Activated naive CD4-positive, alpha-beta T cell treated with anti-CD3 and anti-CD28 coated beads for 36 hours (primary cell): ENCODE data around the gene KNSTRN. TPM values are rescaled to one million over a fixed set of nuclear protein-coding genes. Genes with fewer than 3 reads are reported as not detected.

Experiments
- CTCF ChIA-PET: fragments of 350-600 bp; sonication (Branson Sonifier 250); formaldehyde crosslinking; loops from one replicate; lab custom pipeline; 2021; ENCODE audit warnings: antibody characterized with exemption; lab: Charles Lee
- DNase-seq: peaks from one replicate; pipeline ENCODE4 v3.0.0-alpha.2; 2020
- H3K27ac Mint-ChIP-seq: one replicate; pipeline ENCODE4 v1.8.0; 2021; ENCODE audit warnings: mild to moderate bottlenecking, mixed read lengths
- H3K27me3 Mint-ChIP-seq: one replicate; pipeline ENCODE4 v1.8.0; 2021; ENCODE audit warnings: low read depth, mixed read lengths
- H3K36me3 Mint-ChIP-seq: one replicate; pipeline ENCODE4 v1.8.0; 2021; ENCODE audit warnings: low read depth, mixed read lengths
- H3K4me1 Mint-ChIP-seq: one replicate; pipeline ENCODE4 v1.8.0; 2021; ENCODE audit warnings: low read depth, mixed read lengths
- H3K4me3 Mint-ChIP-seq: one replicate; pipeline ENCODE4 v1.8.0; 2021; ENCODE audit warnings: mild to moderate bottlenecking, moderate library complexity, mixed read lengths
- H3K9me3 Mint-ChIP-seq: one replicate; pipeline ENCODE4 v1.8.0; 2021; ENCODE audit warnings: mixed read lengths
- intact Hi-C: fragments of 100-400 bp; cut with micrococcal nuclease; formaldehyde crosslinking; loops from one replicate; pipeline ENCODE4 v1.15.1; 2023
- total RNA-seq, 2 experiments: library from RNA; stranded (reverse); gene quantifications; one replicate each; pipeline ENCODE4 v1.2.3, GENCODE V29; 2021

KNSTRN gene
- total RNA-seq, 2 experiments from 2014 or later: 60.7 to 62.1 TPM

DNA sequence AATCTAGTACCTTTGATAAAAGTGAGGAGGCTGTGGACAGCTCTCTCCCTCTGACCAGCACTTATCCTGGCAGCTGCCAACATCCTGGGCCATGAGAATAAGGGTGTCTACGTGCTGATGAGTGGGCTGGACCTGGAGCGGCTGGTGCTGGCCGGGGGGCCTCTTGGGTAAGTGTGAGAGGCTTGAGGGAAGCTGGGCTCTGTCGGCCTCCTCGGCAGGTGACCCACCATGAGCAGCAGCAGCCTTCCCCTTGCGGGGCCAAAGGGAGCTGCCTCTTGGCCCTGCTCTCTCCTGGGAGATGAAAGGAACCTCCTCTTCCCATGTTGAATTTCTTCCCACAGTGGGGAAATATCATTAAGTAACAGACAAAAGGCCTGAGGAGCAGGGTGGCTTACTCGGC, 32.3 kb downstream of the KNSTRN start:
- Mint-ChIP-seq H3K9me3 (no peaks in the 10 kb centered on the region), H3K27me3 (no peaks in the 10 kb centered on the region), H3K4me1 (peaks cover 5% of the 10 kb centered on the region), H3K27ac (no peak overlapping the region), H3K36me3 (peaks cover 32% of the 10 kb centered on the region), H3K4me3 (no peak overlapping the region)
- CTCF ChIA-PET: interaction anchor here (1.6 kb wide), 1 partner anchor 47 kb away, joined by 6 read pairs; no protein-coding TSS in a partner anchor
- intact Hi-C loops: no loop called here
- no peak for DNase-seq

DNA sequence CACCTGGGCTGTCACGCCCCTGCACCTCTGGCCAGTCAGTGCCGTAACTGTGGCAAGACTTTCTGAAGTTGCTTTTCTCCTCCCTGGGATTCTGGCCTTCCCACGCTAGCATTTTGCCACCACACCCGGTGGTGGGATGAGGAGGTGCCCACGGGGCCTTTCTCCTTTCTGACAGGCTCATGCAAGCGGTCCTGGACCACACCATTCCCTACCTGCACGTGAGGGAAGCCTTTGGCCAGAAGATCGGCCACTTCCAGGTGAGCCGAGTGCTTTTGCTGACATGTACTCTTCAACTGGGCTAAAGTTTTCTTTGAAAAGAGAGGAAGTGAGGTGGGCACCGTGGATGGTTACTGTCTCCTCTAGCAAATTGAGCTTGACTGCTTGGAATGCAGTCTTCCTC, 32.7 kb downstream of the KNSTRN start:
- intact Hi-C loops: no loop called here
- Mint-ChIP-seq H3K4me1 (peaks cover 2% of the 10 kb centered on the region), H3K27ac (no peak overlapping the region), H3K9me3 (no peaks in the 10 kb centered on the region), H3K4me3 (no peak overlapping the region), H3K36me3 (peaks cover 29% of the 10 kb centered on the region), H3K27me3 (no peaks in the 10 kb centered on the region)
- no peak for DNase-seq
- CTCF ChIA-PET: interaction anchor here (0.8 to 1.6 kb wide), 3 partner anchors 46 to 141 kb away, joined by 3 to 6 read pairs (median 5); no protein-coding TSS in a partner anchor

DNA sequence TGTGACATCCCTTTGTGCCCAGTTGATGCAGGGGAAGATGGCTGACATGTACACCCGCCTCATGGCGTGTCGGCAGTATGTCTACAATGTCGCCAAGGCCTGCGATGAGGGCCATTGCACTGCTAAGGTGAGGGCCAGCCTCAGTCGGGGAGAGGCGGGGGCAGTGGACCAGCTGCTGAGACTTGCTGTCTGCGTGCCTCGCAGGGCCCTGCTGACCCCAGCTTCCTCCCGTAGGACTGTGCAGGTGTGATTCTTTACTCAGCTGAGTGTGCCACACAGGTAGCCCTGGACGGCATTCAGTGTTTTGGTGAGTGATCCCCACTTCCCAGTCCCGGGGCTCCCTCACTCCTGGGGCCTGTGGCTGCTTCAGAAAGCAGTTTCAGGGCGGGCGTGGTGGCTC, 33.5 kb downstream of the KNSTRN start:
- no peak overlapping the region for H3K27ac Mint-ChIP-seq
- intact Hi-C loops: no loop called here
- H3K9me3 Mint-ChIP-seq: no peaks in the 10 kb centered on the region
- H3K27me3 Mint-ChIP-seq: no peaks in the 10 kb centered on the region
- peaks cover 22% of the 10 kb centered on the region for H3K36me3 Mint-ChIP-seq
- CTCF ChIA-PET: interaction anchor here (0.7 to 11.6 kb wide), 4 partner anchors 47 to 142 kb away, joined by 3 to 214 read pairs (median 4); partner anchors contain the start of gene CCDC9B
- no peak for DNase-seq
- peaks cover under 1% of the 10 kb centered on the region for H3K4me1 Mint-ChIP-seq
- H3K4me3 Mint-ChIP-seq: no peak overlapping the region

DNA sequence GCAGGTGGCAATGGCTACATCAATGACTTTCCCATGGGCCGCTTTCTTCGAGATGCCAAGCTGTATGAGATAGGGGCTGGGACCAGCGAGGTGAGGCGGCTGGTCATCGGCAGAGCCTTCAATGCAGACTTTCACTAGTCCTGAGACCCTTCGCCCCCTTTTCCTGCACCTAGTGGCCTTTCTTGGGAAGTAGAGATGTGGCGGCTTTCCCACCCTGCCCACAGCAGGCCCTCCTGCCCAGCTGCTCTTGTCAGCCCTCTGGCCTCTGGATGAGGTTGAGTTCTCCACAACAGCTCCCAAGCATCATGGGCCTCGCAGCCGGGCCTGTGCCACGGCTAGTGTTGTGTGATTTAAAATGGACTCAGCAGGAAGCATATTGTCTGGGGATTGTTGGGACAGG, 35.6 kb downstream of the KNSTRN start:
- CTCF ChIA-PET: interaction anchor here (0.9 to 11.6 kb wide), 2 partner anchors 17 to 77 kb away, joined by 3 to 214 read pairs; partner anchors contain the start of gene CCDC9B
- H3K36me3 Mint-ChIP-seq: peaks cover 10% of the 10 kb centered on the region
- no peak for DNase-seq
- H3K27ac Mint-ChIP-seq: no peak overlapping the region
- H3K4me1 Mint-ChIP-seq: no peaks in the 10 kb centered on the region
- intact Hi-C loops: no loop called here
- H3K9me3 Mint-ChIP-seq: no peaks in the 10 kb centered on the region
- H3K4me3 Mint-ChIP-seq: no peak overlapping the region
- no peaks in the 10 kb centered on the region for H3K27me3 Mint-ChIP-seq

DNA sequence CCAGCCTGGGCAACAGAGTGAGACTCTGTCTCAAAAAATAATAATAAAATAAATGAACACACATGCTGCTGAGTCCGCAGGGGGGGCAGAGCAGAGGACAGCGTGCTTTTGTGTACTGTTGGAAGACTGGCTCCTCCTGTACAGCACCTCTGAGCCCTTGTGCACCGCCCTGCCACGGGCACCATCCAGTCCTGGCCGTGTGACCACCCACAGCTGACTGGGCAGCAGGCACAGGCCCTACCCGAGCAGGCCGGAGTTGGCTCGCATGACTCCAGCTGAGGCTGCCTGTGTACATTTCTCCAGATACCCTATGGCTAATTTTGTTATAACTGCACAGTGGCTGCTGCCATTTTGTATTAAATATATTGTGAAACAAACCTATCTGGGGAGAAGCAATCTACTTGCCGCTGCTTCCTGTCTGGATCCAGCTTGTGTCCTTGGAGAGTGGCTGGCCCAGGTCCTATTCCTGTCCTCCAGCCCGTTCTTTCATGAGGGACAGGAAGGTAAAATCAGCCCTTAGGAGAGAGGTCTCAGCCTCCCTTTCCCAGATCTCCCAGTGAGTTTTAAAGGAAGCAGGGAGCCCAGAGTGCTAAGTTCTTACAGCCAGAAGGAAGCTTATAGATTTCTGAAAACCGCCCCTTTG, 37.7 kb downstream of the KNSTRN start:
- CTCF ChIA-PET: interaction anchor here (1.2 to 11.6 kb wide), 5 partner anchors 8 to 101 kb away, joined by 4 to 214 read pairs (median 13); partner anchors contain the start of gene CCDC9B
- Mint-ChIP-seq H3K4me1 (no peaks in the 10 kb centered on the region), H3K4me3 (no peak overlapping the region), H3K27ac (no peak overlapping the region), H3K27me3 (no peaks in the 10 kb centered on the region), H3K36me3 (peaks cover 5% of the 10 kb centered on the region), H3K9me3 (no peaks in the 10 kb centered on the region)
- DNase-seq: no peak
- intact Hi-C loops: no loop called here

DNA sequence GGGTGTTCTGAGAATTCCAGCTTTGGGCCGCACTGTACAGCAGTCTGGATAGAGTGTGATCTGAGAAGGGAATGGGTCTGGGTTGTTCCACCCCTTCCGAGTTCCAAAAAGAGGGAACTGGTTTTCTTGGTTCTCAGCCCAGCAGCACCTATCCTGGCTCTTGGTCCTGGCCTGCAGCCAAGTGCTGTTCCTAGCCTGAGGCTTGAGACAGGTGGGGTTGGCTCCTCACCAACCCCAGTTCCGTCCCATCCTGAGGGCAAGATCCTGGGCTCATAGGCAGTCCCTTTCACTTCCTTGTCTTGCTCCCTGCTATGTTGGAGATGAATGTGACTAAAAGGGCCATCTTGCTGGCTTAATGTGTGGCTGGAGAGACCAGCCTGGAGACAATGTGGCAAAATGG, 38.3 kb downstream of the KNSTRN start:
- no peak overlapping the region for H3K27ac Mint-ChIP-seq
- DNase-seq: no peak
- H3K27me3 Mint-ChIP-seq: no peaks in the 10 kb centered on the region
- H3K4me3 Mint-ChIP-seq: no peak overlapping the region
- CTCF ChIA-PET: interaction anchor here (0.6 to 11.6 kb wide), 9 partner anchors 8 to 146 kb away, joined by 3 to 214 read pairs (median 6); partner anchors contain the start of genes BAHD1 and CCDC9B
- H3K4me1 Mint-ChIP-seq: no peaks in the 10 kb centered on the region
- peaks cover 2% of the 10 kb centered on the region for H3K36me3 Mint-ChIP-seq
- intact Hi-C loops: no loop called here
- H3K9me3 Mint-ChIP-seq: no peaks in the 10 kb centered on the region

DNA sequence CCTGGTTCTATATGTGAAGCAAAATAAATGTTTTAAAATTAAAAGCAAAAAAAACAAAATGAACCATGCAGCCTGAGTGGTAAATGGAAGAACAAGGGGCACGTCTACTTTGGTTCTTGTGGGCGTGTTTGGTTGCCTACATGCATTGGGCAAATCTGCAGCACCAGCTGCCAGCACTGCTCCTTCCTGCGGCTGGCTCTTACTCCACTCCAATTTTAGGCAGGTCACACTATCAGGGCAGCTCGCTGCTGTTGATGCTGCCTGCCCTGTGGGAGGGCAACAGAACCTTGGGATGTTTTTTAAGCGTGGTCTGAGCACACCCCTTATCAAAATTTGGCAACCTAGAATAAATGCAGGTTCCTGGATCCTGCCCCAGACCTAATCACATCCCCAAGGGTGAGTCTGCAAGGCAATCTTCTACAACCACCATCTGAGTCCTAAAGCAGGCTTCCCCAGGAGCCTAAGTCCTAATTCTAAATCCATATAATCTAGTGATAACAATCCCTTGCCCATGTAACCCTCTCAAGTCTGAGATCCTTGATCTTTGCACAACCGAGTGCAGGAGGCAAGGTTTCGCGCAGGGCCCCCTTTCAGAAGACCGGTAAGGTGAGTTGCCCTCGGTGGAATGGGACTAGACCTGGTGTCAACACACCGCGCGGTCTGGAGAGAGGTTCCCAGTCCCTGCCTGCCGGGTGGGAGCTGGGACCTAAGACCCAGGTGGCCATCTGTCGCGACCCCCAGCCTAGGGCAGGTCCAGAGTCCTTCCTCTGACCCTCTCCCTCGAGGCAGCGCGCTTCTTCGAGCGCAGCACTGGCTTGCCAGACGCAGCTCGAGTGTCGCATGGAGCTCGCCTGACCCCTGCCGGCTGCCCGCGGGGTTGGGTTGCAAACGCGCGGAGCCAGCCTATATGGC, 39.0 kb downstream of the KNSTRN start:
- peaks cover 2% of the 10 kb centered on the region for H3K36me3 Mint-ChIP-seq
- DNase-seq: peak; percentile 90
- no peak overlapping the region for H3K4me3 Mint-ChIP-seq
- no peaks in the 10 kb centered on the region for H3K27me3 Mint-ChIP-seq
- H3K9me3 Mint-ChIP-seq: no peaks in the 10 kb centered on the region
- no peaks in the 10 kb centered on the region for H3K4me1 Mint-ChIP-seq
- intact Hi-C loops: loop anchor here (1.0 kb wide), 4 partner anchors 53 to 142 kb away; no protein-coding TSS in a partner anchor
- CTCF ChIA-PET: interaction anchor here (0.6 to 11.6 kb wide), 28 partner anchors 9 to 204 kb away, joined by 3 to 214 read pairs (median 4); partner anchors contain the start of genes BAHD1, CCDC9B, INAFM2 and IVD
- H3K27ac Mint-ChIP-seq: no peak overlapping the region

DNA sequence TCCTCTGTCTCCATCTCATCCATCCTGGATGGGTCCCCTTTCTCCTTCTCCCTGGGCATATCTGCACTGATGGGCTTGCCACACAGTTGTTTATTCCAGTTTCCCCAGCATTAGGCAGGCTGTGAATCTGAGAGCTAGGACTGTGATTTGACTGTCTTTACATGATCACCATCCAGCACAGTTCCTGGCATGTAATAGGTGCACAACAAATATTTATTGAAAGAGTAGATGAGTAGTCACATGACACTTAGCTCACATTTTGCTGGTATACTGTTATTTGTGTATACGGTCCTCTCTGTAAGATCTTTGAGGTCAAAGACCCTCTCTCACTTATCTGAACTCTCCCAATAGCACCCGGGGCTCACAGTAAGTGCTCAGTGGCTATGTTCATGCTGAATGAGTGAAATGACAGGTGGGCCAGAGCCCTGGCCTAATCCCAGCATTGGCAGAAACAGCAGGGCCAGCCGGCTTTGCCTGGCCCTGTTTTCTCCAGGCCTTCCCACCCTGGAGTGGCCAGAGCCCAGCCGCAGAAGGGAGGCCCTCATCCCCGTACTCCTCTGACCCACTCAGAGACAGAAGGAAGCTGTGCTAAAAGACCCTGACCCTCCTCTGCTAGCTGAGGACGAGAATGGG, 42.1 kb downstream of the KNSTRN start:
- CTCF ChIA-PET: interaction anchor here (1.1 to 11.6 kb wide), 5 partner anchors 38 to 118 kb away, joined by 3 to 214 read pairs (median 3); partner anchors contain the start of gene CCDC9B
- intact Hi-C loops: no loop called here
- Mint-ChIP-seq H3K36me3 (no peaks in the 10 kb centered on the region), H3K4me3 (no peak overlapping the region), H3K27ac (no peak overlapping the region), H3K9me3 (no peaks in the 10 kb centered on the region), H3K27me3 (no peaks in the 10 kb centered on the region), H3K4me1 (no peaks in the 10 kb centered on the region)
- no peak for DNase-seq

DNA sequence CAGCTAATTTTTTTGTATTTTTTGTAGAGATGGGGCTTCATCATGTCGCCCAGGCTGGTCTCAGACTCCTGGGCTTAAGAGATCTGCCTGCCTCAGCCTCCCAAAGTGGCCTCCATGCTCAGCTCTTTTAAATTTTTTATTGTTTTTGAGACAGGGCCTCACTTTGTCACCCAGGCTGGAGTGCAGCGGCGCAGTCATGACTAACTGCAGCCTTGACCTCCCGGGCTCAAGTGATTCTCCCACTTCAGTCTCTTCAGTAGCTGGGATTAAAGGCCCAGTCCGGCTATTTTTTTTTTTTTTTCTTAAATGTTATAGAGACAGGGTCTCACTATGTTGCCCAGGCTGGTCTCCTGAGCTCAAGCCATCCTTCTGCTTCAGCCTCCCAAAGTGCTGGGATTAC, 43.2 kb downstream of the KNSTRN start:
- no peak overlapping the region for H3K27ac Mint-ChIP-seq
- DNase-seq: no peak
- H3K27me3 Mint-ChIP-seq: no peaks in the 10 kb centered on the region
- no peaks in the 10 kb centered on the region for H3K9me3 Mint-ChIP-seq
- no peak overlapping the region for H3K4me3 Mint-ChIP-seq
- CTCF ChIA-PET: interaction anchor here (0.7 to 11.6 kb wide), 9 partner anchors 10 to 360 kb away, joined by 3 to 214 read pairs (median 3); partner anchors contain the start of gene CCDC9B
- H3K4me1 Mint-ChIP-seq: no peaks in the 10 kb centered on the region
- intact Hi-C loops: no loop called here
- H3K36me3 Mint-ChIP-seq: no peaks in the 10 kb centered on the region

DNA sequence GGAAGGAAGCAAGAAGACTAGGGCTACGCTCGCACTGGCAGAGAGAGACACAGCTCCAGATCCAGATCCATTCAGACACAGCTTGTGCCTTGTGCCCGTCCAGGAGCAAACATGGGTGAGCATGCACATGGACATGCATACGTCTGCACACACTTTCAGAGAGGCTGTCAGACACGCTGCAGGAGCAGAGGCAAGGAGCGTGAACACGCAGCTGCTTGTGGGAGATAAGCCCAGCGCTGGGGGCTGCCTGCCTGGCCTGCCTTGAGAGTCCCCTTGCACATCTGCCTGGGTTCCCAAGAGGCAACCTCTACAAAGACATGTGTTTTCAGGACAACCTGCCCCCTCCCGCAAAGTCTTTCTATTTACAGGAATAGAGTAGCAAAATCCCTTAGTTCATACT, 44.7 kb downstream of the KNSTRN start:
- DNase-seq: no peak
- H3K27ac Mint-ChIP-seq: no peak overlapping the region
- H3K4me1 Mint-ChIP-seq: no peaks in the 10 kb centered on the region
- H3K4me3 Mint-ChIP-seq: no peak overlapping the region
- no peaks in the 10 kb centered on the region for H3K27me3 Mint-ChIP-seq
- H3K36me3 Mint-ChIP-seq: no peaks in the 10 kb centered on the region
- no peaks in the 10 kb centered on the region for H3K9me3 Mint-ChIP-seq
- CTCF ChIA-PET: interaction anchor here (1.9 to 11.6 kb wide), 2 partner anchors 86 to 104 kb away, joined by 5 to 214 read pairs; partner anchors contain the start of gene CCDC9B
- intact Hi-C loops: no loop called here

DNA sequence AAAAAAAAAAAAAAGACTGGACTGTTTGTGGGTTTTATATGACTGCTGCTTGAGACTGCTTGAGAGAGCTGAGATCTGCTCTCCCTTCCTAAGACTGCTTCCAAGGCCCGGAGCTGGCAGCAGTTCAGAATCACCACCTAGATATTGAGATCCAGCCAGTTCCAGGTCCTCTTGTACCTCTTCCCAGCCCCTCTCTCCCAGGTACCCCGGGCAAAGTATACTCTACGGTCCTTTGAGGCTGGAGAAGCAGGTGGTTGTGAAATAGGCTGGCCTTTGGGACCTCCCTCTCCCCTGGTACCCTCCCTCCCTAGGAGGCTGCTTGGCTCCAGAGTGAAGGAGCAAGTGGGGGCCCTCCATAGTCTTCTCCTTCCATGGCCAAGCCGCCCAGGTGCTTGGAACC, 45.7 kb downstream of the KNSTRN start:
- Mint-ChIP-seq H3K27ac (no peak overlapping the region), H3K36me3 (no peaks in the 10 kb centered on the region), H3K9me3 (no peaks in the 10 kb centered on the region), H3K4me3 (no peak overlapping the region), H3K4me1 (no peaks in the 10 kb centered on the region), H3K27me3 (no peaks in the 10 kb centered on the region)
- CTCF ChIA-PET: no interaction called here
- no peak for DNase-seq
- intact Hi-C loops: no loop called here
